ENCODE results near the gene GIMAP5. TPM values are rescaled to one million over a fixed set of nuclear protein-coding genes. Genes with fewer than 3 reads are reported as not detected.

The GIMAP5 gene
- total RNA-seq, 2 donors from 2014 or later = 5.3 to 11.9 TPM

- peaks cover 9% of the 10 kb centered on the region for H3K4me1 ChIP-seq
- no peak overlapping the region for H3K27ac ChIP-seq
- no peak overlapping the region for H3K4me3 ChIP-seq
- intact Hi-C loops (cut with DNase I) = no loop called here
- 67 to 74% methylated on average over 6 to 8 of the region's 8 CpGs for whole genome bisulfite sequencing, 2 donors
- no peak for ATAC-seq
- no peak for DNase-seq
- no peaks in the 10 kb centered on the region for H3K9me3 ChIP-seq
- H3K36me3 ChIP-seq (replicated peaks in 1 of 2; ENCODE audit: insufficient read depth in 1 of 2, low read depth in 2 of 2) = no peaks in the 10 kb centered on the region
- TF ChIP-seq POLR2A (IDR thresholded peaks at IDR 0.05) (no peak), CTCF (IDR thresholded peaks at IDR 0.05) (no peak)
- no peaks in the 10 kb centered on the region for H3K27me3 ChIP-seq
These were observed 6.9 kb downstream of the GIMAP5 start for GRCh38 chr7:150744041-150744656.

GRCh38 chr7:150745086-150745485 lies 7.9 kb downstream of the GIMAP5 start:
- ATAC-seq = no peak
- no peak for TF ChIP-seq POLR2A (IDR thresholded peaks at IDR 0.05)
- TF ChIP-seq CTCF (IDR thresholded peaks at IDR 0.05) = no peak
- no peak overlapping the region for H3K27ac ChIP-seq
- H3K4me1 ChIP-seq = peaks cover 6% of the 10 kb centered on the region
- no peaks in the 10 kb centered on the region for H3K36me3 ChIP-seq (replicated peaks in 1 of 2; ENCODE audit: insufficient read depth in 1 of 2, low read depth in 2 of 2)
- no peaks in the 10 kb centered on the region for H3K27me3 ChIP-seq
- intact Hi-C loops (cut with DNase I) = no loop called here
- no peaks in the 10 kb centered on the region for H3K9me3 ChIP-seq
- H3K4me3 ChIP-seq = no peak overlapping the region
- 79 to 89% methylated on average over 5 of the region's 5 CpGs for WGBS, 2 donors
- DNase-seq = no peak

- Histone ChIP-seq H3K27me3 (no peaks in the 10 kb centered on the region), H3K36me3 (replicated peaks in 1 of 2; ENCODE audit: insufficient read depth in 1 of 2, low read depth in 2 of 2) (no peaks in the 10 kb centered on the region), H3K27ac (no peak overlapping the region), H3K9me3 (no peaks in the 10 kb centered on the region), H3K4me3 (no peak overlapping the region), H3K4me1 (peaks cover 6% of the 10 kb centered on the region)
- TF ChIP-seq CTCF (IDR thresholded peaks at IDR 0.05) = no peak
- TF ChIP-seq POLR2A (IDR thresholded peaks at IDR 0.05) = no peak
- no peak for DNase-seq
- intact Hi-C loops (cut with DNase I) = no loop called here
- no peak for ATAC-seq
- 64 to 79% methylated on average over 3 of the region's 3 CpGs for WGBS, 2 donors
These were observed 8.7 kb downstream of the GIMAP5 start for GRCh38 chr7:150745876-150746275.

GRCh38 chr7:150746921-150747320 lies 9.7 kb downstream of the GIMAP5 start:
- intact Hi-C loops (cut with DNase I) = no loop called here
- H3K36me3 ChIP-seq (replicated peaks in 1 of 2; ENCODE audit: insufficient read depth in 1 of 2, low read depth in 2 of 2) = no peaks in the 10 kb centered on the region
- H3K4me1 ChIP-seq = peaks cover 6% of the 10 kb centered on the region
- WGBS, 2 donors = 67 to 88% methylated on average over 6 of the region's 6 CpGs
- ATAC-seq (no peak), DNase-seq (no peak)
- no peaks in the 10 kb centered on the region for H3K27me3 ChIP-seq
- H3K4me3 ChIP-seq = no peak overlapping the region
- no peak overlapping the region for H3K27ac ChIP-seq
- no peaks in the 10 kb centered on the region for H3K9me3 ChIP-seq
- TF ChIP-seq CTCF (IDR thresholded peaks at IDR 0.05) = no peak
- TF ChIP-seq POLR2A (IDR thresholded peaks at IDR 0.05) = no peak

- no peaks in the 10 kb centered on the region for H3K9me3 ChIP-seq
- peaks cover 6% of the 10 kb centered on the region for H3K4me1 ChIP-seq
- H3K27ac ChIP-seq = no peak overlapping the region
- WGBS, 2 donors = 50 to 69% methylated on average over 4 of the region's 4 CpGs
- no peaks in the 10 kb centered on the region for H3K36me3 ChIP-seq (replicated peaks in 1 of 2; ENCODE audit: insufficient read depth in 1 of 2, low read depth in 2 of 2)
- ATAC-seq (no peak), DNase-seq (no peak)
- intact Hi-C loops (cut with DNase I) = no loop called here
- no peak overlapping the region for H3K4me3 ChIP-seq
- no peaks in the 10 kb centered on the region for H3K27me3 ChIP-seq
- TF ChIP-seq CTCF (IDR thresholded peaks at IDR 0.05) (no peak), POLR2A (IDR thresholded peaks at IDR 0.05) (no peak)
These were observed 11.2 kb downstream of the GIMAP5 start for GRCh38 chr7:150748376-150748775.

Data from body of pancreas (tissue), 4 donors.